IMR-90 (cell line): ENCODE measurements around the gene ATP5ME. TPM values are rescaled to one million over a fixed set of nuclear protein-coding genes. Genes with fewer than 3 reads are reported as not detected.

Source experiments
- ATAC-seq: fragments of 200-7000 bp; cut with Tn5 transposase; 2 replicates; pipeline ENCODE4 v1.9.1; 2020; ENCODE audit warnings: low read depth, mild to moderate bottlenecking, moderate library complexity
- BruUV-seq: library from RNA; stranded (reverse); fragments of 400-500 nt; replicated peaks from 2 replicates; lab custom pipeline; 2021; lab: Mats Ljungman, UMichigan
- CTCF ChIA-PET: fragments of 300-600 bp; formaldehyde crosslinking; extraction: SDS; loops from one replicate; lab custom pipeline; 2021; ENCODE audit warnings: antibody characterized with exemption; lab: Yijun Ruan, JAX
- POLR2A ChIA-PET: fragments of 300-600 bp; sonication (Branson Sonifier 250); formaldehyde crosslinking; loops from one replicate; lab custom pipeline; 2022; ENCODE audit warnings: antibody characterized with exemption; ENCODE audit not compliant: unreplicated experiment; lab: Charles Lee
- DNase-seq: peaks from one replicate; pipeline ENCODE4 v3.0.0; 2013
- H2AFZ ChIP-seq: replicated peaks from 2 replicates; pipeline ENCODE3; 2013; ENCODE audit warnings: low read length, mild to moderate bottlenecking; ENCODE audit not compliant: poor library complexity
- H2AK5ac ChIP-seq: 2 replicates; pipeline ENCODE4 v1.6.1; 2013; ENCODE audit warnings: low read depth, low read length, inconsistent platforms
- H2AK9ac ChIP-seq: replicated peaks from 2 replicates; pipeline ENCODE3; 2013; ENCODE audit warnings: mild to moderate bottlenecking, low read depth, low read length, moderate library complexity; ENCODE audit not compliant: poor library complexity
- H2BK120ac ChIP-seq: 2 replicates; pipeline ENCODE4 v1.6.1; 2013; ENCODE audit warnings: low read depth, low read length, inconsistent platforms
- H2BK15ac ChIP-seq: 3 replicates; pipeline ENCODE4 v1.6.1; 2013; ENCODE audit warnings: low read depth, low read length, inconsistent platforms
- H2BK20ac ChIP-seq: 2 replicates; pipeline ENCODE4 v1.6.1; 2013; ENCODE audit warnings: low read depth, mild to moderate bottlenecking, inconsistent platforms, low read length, moderate library complexity
- H2BK5ac ChIP-seq: 2 replicates; pipeline ENCODE4 v1.6.1; 2013; ENCODE audit warnings: mild to moderate bottlenecking, low read depth, low read length, inconsistent platforms; ENCODE audit not compliant: poor library complexity, severe bottlenecking
- H3K14ac ChIP-seq: replicated peaks from 2 replicates; pipeline ENCODE4 v1.6.1; 2013; ENCODE audit warnings: low read depth, low read length, inconsistent platforms
- H3K18ac ChIP-seq: 2 replicates; pipeline ENCODE4 v1.6.1; 2013; ENCODE audit warnings: low read depth, low read length, control low read depth
- H3K23ac ChIP-seq: 2 replicates; pipeline ENCODE4 v1.6.1; 2013; ENCODE audit warnings: low read depth, low read length, inconsistent platforms
- H3K27ac ChIP-seq: 2 replicates; pipeline ENCODE4 v1.5.1; 2013; ENCODE audit warnings: mild to moderate bottlenecking, control low read depth, low read length; ENCODE audit not compliant: insufficient read depth
- H3K27me3 ChIP-seq: 2 replicates; pipeline ENCODE4 v1.6.1; 2013; ENCODE audit warnings: low read length; ENCODE audit not compliant: control insufficient read depth, insufficient read depth
- H3K36me3 ChIP-seq: 2 replicates; pipeline ENCODE4 v1.6.1; 2013; ENCODE audit warnings: low read length, mixed read lengths; ENCODE audit not compliant: control insufficient read depth, insufficient read depth
- H3K4ac ChIP-seq: 2 replicates; pipeline ENCODE4 v1.6.1; 2013; ENCODE audit warnings: low read depth, low read length, inconsistent platforms
- H3K4me1 ChIP-seq: 2 replicates; pipeline ENCODE4 v1.6.1; 2013; ENCODE audit warnings: low read length, mixed read lengths; ENCODE audit not compliant: control insufficient read depth, insufficient read depth
- H3K4me2 ChIP-seq: 2 replicates; pipeline ENCODE4 v1.6.1; 2013; ENCODE audit warnings: low read depth, mild to moderate bottlenecking, control low read depth, low read length, moderate library complexity
- H3K4me3 ChIP-seq: 2 replicates; pipeline ENCODE4 v1.5.1; 2013; ENCODE audit warnings: low read depth, mild to moderate bottlenecking, control low read depth, low read length, moderate library complexity; ENCODE audit not compliant: insufficient read depth
- H3K56ac ChIP-seq: 2 replicates; pipeline ENCODE4 v1.6.1; 2013; ENCODE audit warnings: low read length, inconsistent platforms; ENCODE audit not compliant: insufficient read depth; ENCODE audit errors: extremely low read depth
- H3K79me1 ChIP-seq, 2 experiments: 2 replicates each; pipeline ENCODE4 v1.6.1; 2013; ENCODE audit warnings: low read length in 2 of 2, inconsistent platforms in 1 of 2, low read depth in 1 of 2
- H3K9ac ChIP-seq: 2 replicates; pipeline ENCODE4 v1.6.1; 2013; ENCODE audit warnings: low read depth, low read length, control low read depth
- H3K9me1 ChIP-seq: 2 replicates; pipeline ENCODE4 v1.6.1; 2013; ENCODE audit warnings: low read length, inconsistent platforms; ENCODE audit not compliant: insufficient read depth
- H3K9me3 ChIP-seq: 2 replicates; pipeline ENCODE4 v1.6.1; 2013; ENCODE audit warnings: low read length; ENCODE audit not compliant: control insufficient read depth, insufficient read depth
- H4K20me1 ChIP-seq: 2 replicates; pipeline ENCODE4 v1.6.1; 2013; ENCODE audit warnings: low read length, inconsistent platforms; ENCODE audit not compliant: insufficient read depth
- H4K5ac ChIP-seq: 2 replicates; pipeline ENCODE4 v1.6.1; 2013; ENCODE audit warnings: mild to moderate bottlenecking, low read depth, low read length, control low read depth
- H4K8ac ChIP-seq, 2 experiments: 2 replicates each; pipeline ENCODE4 v1.6.1; 2013; ENCODE audit warnings: low read depth in 2 of 2, low read length in 2 of 2, control low read depth in 1 of 2, inconsistent platforms in 1 of 2
- H4K91ac ChIP-seq: 2 replicates; pipeline ENCODE4 v1.6.1; 2013; ENCODE audit warnings: low read depth, low read length, inconsistent platforms; ENCODE audit not compliant: insufficient read depth
- BHLHE40 ChIP-seq: fragments of 150-350 bp; IDR thresholded peaks from 2 replicates; pipeline ENCODE4 v1.6.1; 2016; ENCODE audit warnings: mild to moderate bottlenecking, low read depth, low read length
- CEBPB ChIP-seq: IDR thresholded peaks from 2 replicates; pipeline ENCODE4 v1.6.1; 2012; ENCODE audit warnings: low read depth, low read length, improper control_type of control experiment
- CHD1 ChIP-seq: IDR thresholded peaks from 2 replicates; pipeline ENCODE4 v1.6.1; 2012; ENCODE audit warnings: low read depth, low read length, improper control_type of control experiment
- FOS ChIP-seq: fragments of 150-350 bp; IDR thresholded peaks from 2 replicates; pipeline ENCODE4 v1.6.1; 2016; ENCODE audit warnings: low read depth, low read length
- MAFK ChIP-seq: IDR thresholded peaks from 2 replicates; pipeline ENCODE4 v1.6.1; 2012; ENCODE audit warnings: low read depth, low read length, improper control_type of control experiment
- MAZ ChIP-seq: IDR thresholded peaks from 2 replicates; pipeline ENCODE4 v1.6.1; 2012; ENCODE audit warnings: low read depth, mild to moderate bottlenecking, low read length, improper control_type of control experiment, moderate library complexity, borderline replicate concordance
- MXI1 ChIP-seq: IDR thresholded peaks from 2 replicates; pipeline ENCODE4 v1.6.1; 2012; ENCODE audit warnings: low read depth, mild to moderate bottlenecking, low read length, moderate library complexity, borderline replicate concordance
- NFE2L2 ChIP-seq: fragments of 150-350 bp; IDR thresholded peaks from 2 replicates; pipeline ENCODE4 v1.6.1; 2016; ENCODE audit warnings: low read depth, mild to moderate bottlenecking, low read length
- POLR2A ChIP-seq: IDR thresholded peaks from 2 replicates; pipeline ENCODE4 v1.6.1; 2012; ENCODE audit warnings: mild to moderate bottlenecking, low read depth, low read length
- RAD21 ChIP-seq: IDR thresholded peaks from 2 replicates; pipeline ENCODE4 v1.6.1; 2012; ENCODE audit warnings: low read length, improper control_type of control experiment
- RCOR1 ChIP-seq: IDR thresholded peaks from 2 replicates; pipeline ENCODE4 v1.6.1; 2012; ENCODE audit warnings: mild to moderate bottlenecking, low read length, improper control_type of control experiment; ENCODE audit not compliant: insufficient replicate concordance
- RFX5 ChIP-seq: IDR thresholded peaks from 2 replicates; pipeline ENCODE4 v1.8.0; 2012; ENCODE audit warnings: low read depth, mild to moderate bottlenecking, low read length, moderate library complexity
- SMC3 ChIP-seq: fragments of 150-350 bp; IDR thresholded peaks from 2 replicates; pipeline ENCODE4 v1.6.1; 2016; ENCODE audit warnings: low read depth, mild to moderate bottlenecking, antibody characterized with exemption, low read length, moderate library complexity
- WGBS, 2 experiments: methylation state at CpG; one replicate each; pipeline versions ENCODE4 v1.1.5 to v1.1.7; 2013; ENCODE audit warnings: missing lambda C conversion rate in 2 of 2; ENCODE audit not compliant: insufficient read length in 1 of 2; ENCODE audit errors: extremely low coverage in 2 of 2; 5-methylcytosine and 5-hydroxymethylcytosine counted together
- dilution Hi-C: fragments of 300-500 bp; cut with HindIII; formaldehyde crosslinking; loops from one replicate; pipeline ENCODE4 v1.14.3; 2018; ENCODE audit warnings: low sequenced_read_pairs; ENCODE audit not compliant: unreplicated experiment
- in situ Hi-C: fragments of 300-500 bp; cut with MboI; formaldehyde crosslinking; loops from 3 replicates; pipeline ENCODE4 v1.14.3; 2019; ENCODE audit warnings: low sequenced_read_pairs, inconsistent platforms, mixed read lengths
- intact Hi-C: fragments of 100-400 bp; cut with micrococcal nuclease; formaldehyde crosslinking; loops from 2 replicates; pipeline ENCODE4 v1.10.0; 2022
- polyA plus RNA-seq, 3 experiments: library from polyadenylated mRNA; depleted of rRNA; stranded (reverse); fragments of >200 nt; gene quantifications; 2 replicates each; pipeline ENCODE4 v1.2.3, GENCODE V29; 2012; ENCODE audit warnings: low replicate concordance in 1 of 3
- total RNA-seq: library from RNA; depleted of rRNA; stranded (reverse); fragments of >200 nt; gene quantifications from 2 replicates; pipeline ENCODE4 v1.2.3, GENCODE V29; 2012
- TF ChIP-seq, protein P1 (sequence below): fragments of 150-350 bp; IDR thresholded peaks from 2 replicates; pipeline ENCODE4 v1.6.1; 2016; ENCODE audit warnings: low read depth, mild to moderate bottlenecking, low read length, moderate library complexity, borderline replicate concordance
- TF ChIP-seq, protein P2 (sequence below): conservative IDR thresholded peaks from 2 replicates; pipeline ENCODE4 v1.5.1; 2012; ENCODE audit warnings: mild to moderate bottlenecking, low read depth, low read length, improper control_type of control experiment
- TF ChIP-seq, protein P3 (sequence below): fragments of 150-350 bp; IDR thresholded peaks from 2 replicates; pipeline ENCODE4 v1.6.1; 2017; ENCODE audit warnings: mild to moderate bottlenecking, antibody characterized with exemption, low read length, low read depth

ATP5ME gene
- total and polyA plus RNA-seq, 2 of the 4 experiments (the other 2 are of a cell fraction), result 39.3 to 603 TPM

DNA sequence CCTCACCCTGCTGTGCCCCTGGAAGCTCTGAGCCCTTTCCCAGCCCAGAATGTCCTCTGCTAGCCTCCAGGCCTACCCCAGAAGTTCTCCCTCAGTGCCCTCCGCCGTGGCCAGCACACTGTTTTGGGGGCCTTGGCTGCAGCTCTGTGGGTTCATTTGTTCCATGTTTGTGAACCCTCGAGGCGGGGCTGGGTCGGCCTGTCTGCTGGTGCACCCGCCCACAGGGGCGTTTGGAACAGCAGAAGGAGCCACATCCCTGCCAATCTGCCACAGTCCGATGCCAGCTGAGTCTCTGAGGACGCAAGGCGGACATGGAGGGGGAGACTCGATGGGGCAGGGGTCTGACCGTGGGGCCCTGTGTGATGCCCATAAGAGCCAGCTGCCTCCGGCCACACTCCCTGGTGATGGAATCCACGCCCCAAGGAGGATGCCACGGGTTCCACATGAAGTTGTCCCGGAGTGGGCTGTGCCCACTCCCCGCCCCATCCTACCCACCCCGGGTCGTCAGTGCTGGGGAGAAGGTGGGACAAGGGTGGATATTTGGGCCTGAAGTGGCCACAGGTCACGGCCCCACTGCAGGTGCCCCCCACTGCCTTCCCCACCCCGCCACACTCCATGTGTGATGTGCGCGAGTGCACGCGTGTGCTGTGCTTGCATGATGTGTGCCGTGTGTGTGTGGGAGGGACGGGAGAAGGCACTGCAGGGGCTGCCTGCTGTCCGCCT is 7.1 kb downstream of the ATP5ME start:
- Histone ChIP-seq H3K79me1 (peaks cover 0 to 1% of the 10 kb centered on the region in 2 experiments; a peak in 2 of 4 replicates), H2AK5ac (no peak overlapping the region), H2AFZ (no peak overlapping the region), H3K4ac (no peak overlapping the region), H2AK9ac (no peak overlapping the region), H3K4me3 (no peak overlapping the region), H3K56ac (no peak overlapping the region), H3K18ac (no peak overlapping the region), H3K14ac (no peak overlapping the region), H3K23ac (no peak overlapping the region), H4K91ac (no peak overlapping the region), H3K27ac (no peak overlapping the region), H2BK120ac (no peak overlapping the region), H3K9ac (no peak overlapping the region), H3K9me1 (0 out of 2 replicates have a peak, but pooled peaks cover 3% of the 10 kb centered on the region), H2BK15ac (no peak overlapping the region), H2BK5ac (no peak overlapping the region), H4K5ac (no peak overlapping the region), H4K20me1 (no peaks in the 10 kb centered on the region), H3K36me3 (peaks cover 9% of the 10 kb centered on the region), H2BK20ac (no peak overlapping the region), H3K4me2 (no peak overlapping the region), H4K8ac (no peak overlapping the region), H3K4me1 (no peaks in the 10 kb centered on the region), H3K9me3 (no peaks in the 10 kb centered on the region; the same call in 1 of the 2 replicates), H3K27me3 (peaks cover 4% of the 10 kb centered on the region; the same call in 1 of the 2 replicates)
- TF ChIP-seq POLR2A, result no peak
- TF ChIP-seq, protein P1, sequence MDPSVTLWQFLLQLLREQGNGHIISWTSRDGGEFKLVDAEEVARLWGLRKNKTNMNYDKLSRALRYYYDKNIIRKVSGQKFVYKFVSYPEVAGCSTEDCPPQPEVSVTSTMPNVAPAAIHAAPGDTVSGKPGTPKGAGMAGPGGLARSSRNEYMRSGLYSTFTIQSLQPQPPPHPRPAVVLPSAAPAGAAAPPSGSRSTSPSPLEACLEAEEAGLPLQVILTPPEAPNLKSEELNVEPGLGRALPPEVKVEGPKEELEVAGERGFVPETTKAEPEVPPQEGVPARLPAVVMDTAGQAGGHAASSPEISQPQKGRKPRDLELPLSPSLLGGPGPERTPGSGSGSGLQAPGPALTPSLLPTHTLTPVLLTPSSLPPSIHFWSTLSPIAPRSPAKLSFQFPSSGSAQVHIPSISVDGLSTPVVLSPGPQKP, result no peak
- TF ChIP-seq CEBPB, result no peak
- TF ChIP-seq MAFK, result no peak
- no peak for TF ChIP-seq CHD1
- TF ChIP-seq FOS, result no peak
- TF ChIP-seq, protein P2, sequence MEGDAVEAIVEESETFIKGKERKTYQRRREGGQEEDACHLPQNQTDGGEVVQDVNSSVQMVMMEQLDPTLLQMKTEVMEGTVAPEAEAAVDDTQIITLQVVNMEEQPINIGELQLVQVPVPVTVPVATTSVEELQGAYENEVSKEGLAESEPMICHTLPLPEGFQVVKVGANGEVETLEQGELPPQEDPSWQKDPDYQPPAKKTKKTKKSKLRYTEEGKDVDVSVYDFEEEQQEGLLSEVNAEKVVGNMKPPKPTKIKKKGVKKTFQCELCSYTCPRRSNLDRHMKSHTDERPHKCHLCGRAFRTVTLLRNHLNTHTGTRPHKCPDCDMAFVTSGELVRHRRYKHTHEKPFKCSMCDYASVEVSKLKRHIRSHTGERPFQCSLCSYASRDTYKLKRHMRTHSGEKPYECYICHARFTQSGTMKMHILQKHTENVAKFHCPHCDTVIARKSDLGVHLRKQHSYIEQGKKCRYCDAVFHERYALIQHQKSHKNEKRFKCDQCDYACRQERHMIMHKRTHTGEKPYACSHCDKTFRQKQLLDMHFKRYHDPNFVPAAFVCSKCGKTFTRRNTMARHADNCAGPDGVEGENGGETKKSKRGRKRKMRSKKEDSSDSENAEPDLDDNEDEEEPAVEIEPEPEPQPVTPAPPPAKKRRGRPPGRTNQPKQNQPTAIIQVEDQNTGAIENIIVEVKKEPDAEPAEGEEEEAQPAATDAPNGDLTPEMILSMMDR, result no peak
- TF ChIP-seq NFE2L2, result no peak
- TF ChIP-seq SMC3, result no peak
- TF ChIP-seq BHLHE40, result no peak
- TF ChIP-seq RFX5, result no peak
- TF ChIP-seq, protein P3, sequence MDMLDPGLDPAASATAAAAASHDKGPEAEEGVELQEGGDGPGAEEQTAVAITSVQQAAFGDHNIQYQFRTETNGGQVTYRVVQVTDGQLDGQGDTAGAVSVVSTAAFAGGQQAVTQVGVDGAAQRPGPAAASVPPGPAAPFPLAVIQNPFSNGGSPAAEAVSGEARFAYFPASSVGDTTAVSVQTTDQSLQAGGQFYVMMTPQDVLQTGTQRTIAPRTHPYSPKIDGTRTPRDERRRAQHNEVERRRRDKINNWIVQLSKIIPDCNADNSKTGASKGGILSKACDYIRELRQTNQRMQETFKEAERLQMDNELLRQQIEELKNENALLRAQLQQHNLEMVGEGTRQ, result no peak
- no peak for TF ChIP-seq MXI1
- no peak for TF ChIP-seq MAZ
- no peak for TF ChIP-seq RAD21
- no peak for TF ChIP-seq RCOR1
- DNase-seq (no peak), ATAC-seq (no peak)
- dilution Hi-C loops, result no loop called here
- no TSS peak for BruUV-seq
- intact Hi-C loops, result no loop called here
- POLR2A ChIA-PET, result no interaction called here
- CTCF ChIA-PET, result no interaction called here
- in situ Hi-C loops, result no loop called here
- WGBS, 2 experiments, result 89% methylated on average over 8 of the region's 28 CpGs; no CpG with 5 or more reads in 1 of the 2 experiments
